DMS53 treated with DMSO at 0.1 percent for 48 hours (cell line): ENCODE measurements around the gene SRSF2.
"Not testable (repeated sequence)": the region's sequence is repeated elsewhere in the genome, so short reads cannot be mapped to it uniquely, and the experiment has no call there.

ENCODE experiments used
- DNase-seq: peaks from one replicate; lab custom pipeline; 2025; ENCODE audit not compliant: unreplicated experiment; lab: John Stamatoyannopoulos, UW

Gene SRSF2

GRCh38 chr17:76701471-76701967 lies 35.6 kb downstream of the SRSF2 start:
- DNase-seq: no peak

- no peak for DNase-seq
Measured at GRCh38 chr17:76700617-76701470, 36.3 kb downstream of the SRSF2 start.

- no peak for DNase-seq
Measured at GRCh38 chr17:76700270-76700616, 36.9 kb downstream of the SRSF2 start.

GRCh38 chr17:76698466-76698977 lies 38.6 kb downstream of the SRSF2 start:
- DNase-seq: not testable (repeated sequence)

- DNase-seq: no peak
Measured at GRCh38 chr17:76697702-76698465, 39.2 kb downstream of the SRSF2 start.

- no peak for DNase-seq
Measured at GRCh38 chr17:76696763-76697701, 40.1 kb downstream of the SRSF2 start.

GRCh38 chr17:76695059-76695831 lies 41.9 kb downstream of the SRSF2 start:
- DNase-seq: no peak

- no peak for DNase-seq
Measured at GRCh38 chr17:76691379-76692191, 45.5 kb downstream of the SRSF2 start.

- DNase-seq: no peak
Measured at GRCh38 chr17:76690596-76691280, 46.4 kb downstream of the SRSF2 start.

GRCh38 chr17:76689859-76690258 lies 47.3 kb downstream of the SRSF2 start:
- no peak for DNase-seq

- no peak for DNase-seq
Measured at GRCh38 chr17:76688165-76688622, 48.9 kb downstream of the SRSF2 start.

GRCh38 chr17:76687298-76688164 lies 49.6 kb downstream of the SRSF2 start:
- no peak for DNase-seq

- DNase-seq: no peak
Measured at GRCh38 chr17:76686538-76687297, 50.4 kb downstream of the SRSF2 start.

GRCh38 chr17:76685846-76686245 lies 51.3 kb downstream of the SRSF2 start:
- DNase-seq: no peak

GRCh38 chr17:76685366-76685765 lies 51.8 kb downstream of the SRSF2 start:
- DNase-seq: no peak

- DNase-seq: no peak
Measured at GRCh38 chr17:76684756-76685155, 52.4 kb downstream of the SRSF2 start.
